ENCODE measurements around the gene APOA1.

Gene APOA1

DNA sequence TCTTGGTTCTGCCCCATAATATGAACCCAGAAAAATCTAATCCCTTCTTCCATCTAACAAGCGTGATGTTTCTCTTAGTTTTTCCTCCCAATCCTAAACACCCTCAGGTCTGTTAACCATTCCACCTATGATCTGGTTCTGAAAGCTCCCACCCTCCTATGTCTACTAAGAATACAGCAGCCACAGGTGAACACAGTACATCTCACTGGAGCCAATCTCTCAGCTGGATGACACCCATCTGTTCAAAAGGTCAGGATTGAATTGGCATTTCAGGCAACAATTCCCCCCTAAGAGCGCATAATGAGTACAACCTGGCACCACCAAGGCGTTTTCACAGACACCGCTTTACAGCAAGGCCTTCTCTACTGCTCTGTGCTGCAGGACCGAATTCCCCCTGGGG, 19.0 kb upstream of the APOA1 start:
- Histone ChIP-seq H3K4me3 (ENCODE audit: low read depth in 1 of 2, low read length in 2 of 2) (no peak overlapping the region), H3K27ac (ENCODE audit: low read length) (no peak overlapping the region; the same call in 1 of the 2 replicates), H3K4me1 (ENCODE audit: insufficient read depth, low read length) (peaks cover 40% of the 10 kb centered on the region), H2AFZ (ENCODE audit: low read depth, low read length) (no peak overlapping the region), H3K9me3 (ENCODE audit: insufficient read depth, low read length, severe bottlenecking) (no peaks in the 10 kb centered on the region), H3K4me2 (ENCODE audit: insufficient read depth, low read length) (no peak overlapping the region), H3K27me3 (ENCODE audit: insufficient read depth, low read length, poor library complexity) (no peaks in the 10 kb centered on the region), H3K79me2 (ENCODE audit: insufficient read depth, low read length) (no peaks in the 10 kb centered on the region), H4K20me1 (ENCODE audit: insufficient read depth, low read length) (no peaks in the 10 kb centered on the region), H3K36me3 (ENCODE audit: insufficient read depth, low read length) (peaks cover 30% of the 10 kb centered on the region), H3K9ac (ENCODE audit: low read depth, low read length) (no peak overlapping the region)
- ATAC-seq (ENCODE audit: insufficient read depth, low read depth) (no peak), DNase-seq (no peak)
- TF ChIP-seq EZH2 (IDR thresholded peaks at IDR 0.05; ENCODE audit: borderline replicate concordance, low read depth, low read length, severe bottlenecking): no peak
- TF ChIP-seq, protein P1, sequence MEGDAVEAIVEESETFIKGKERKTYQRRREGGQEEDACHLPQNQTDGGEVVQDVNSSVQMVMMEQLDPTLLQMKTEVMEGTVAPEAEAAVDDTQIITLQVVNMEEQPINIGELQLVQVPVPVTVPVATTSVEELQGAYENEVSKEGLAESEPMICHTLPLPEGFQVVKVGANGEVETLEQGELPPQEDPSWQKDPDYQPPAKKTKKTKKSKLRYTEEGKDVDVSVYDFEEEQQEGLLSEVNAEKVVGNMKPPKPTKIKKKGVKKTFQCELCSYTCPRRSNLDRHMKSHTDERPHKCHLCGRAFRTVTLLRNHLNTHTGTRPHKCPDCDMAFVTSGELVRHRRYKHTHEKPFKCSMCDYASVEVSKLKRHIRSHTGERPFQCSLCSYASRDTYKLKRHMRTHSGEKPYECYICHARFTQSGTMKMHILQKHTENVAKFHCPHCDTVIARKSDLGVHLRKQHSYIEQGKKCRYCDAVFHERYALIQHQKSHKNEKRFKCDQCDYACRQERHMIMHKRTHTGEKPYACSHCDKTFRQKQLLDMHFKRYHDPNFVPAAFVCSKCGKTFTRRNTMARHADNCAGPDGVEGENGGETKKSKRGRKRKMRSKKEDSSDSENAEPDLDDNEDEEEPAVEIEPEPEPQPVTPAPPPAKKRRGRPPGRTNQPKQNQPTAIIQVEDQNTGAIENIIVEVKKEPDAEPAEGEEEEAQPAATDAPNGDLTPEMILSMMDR (IDR thresholded peaks at IDR 0.05; ENCODE audit: borderline replicate concordance, extremely low read depth, low read length, poor library complexity, severe bottlenecking): no peak

DNA sequence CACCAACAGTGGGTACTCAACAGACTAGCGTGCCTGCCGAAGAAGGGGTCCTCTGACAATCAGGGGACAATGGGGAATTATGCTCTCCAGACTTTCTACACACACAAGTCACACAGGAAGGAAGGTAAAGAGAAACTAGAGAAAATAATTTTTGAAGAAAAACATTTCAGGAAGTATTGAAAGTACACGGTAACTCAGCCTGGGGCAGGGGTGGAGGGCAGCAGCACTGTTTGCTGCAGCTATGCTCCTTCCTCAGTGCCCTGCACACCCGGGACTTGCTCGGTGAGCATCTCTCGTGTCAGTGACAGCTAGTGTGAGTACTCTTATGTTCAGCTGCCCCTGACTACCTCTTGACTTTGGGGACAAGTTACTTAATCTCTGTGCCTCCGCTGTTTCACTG, 18.0 kb upstream of the APOA1 start:
- Histone ChIP-seq H3K4me3 (ENCODE audit: low read depth in 1 of 2, low read length in 2 of 2) (no peak overlapping the region), H2AFZ (ENCODE audit: low read depth, low read length) (no peak overlapping the region), H3K27ac (ENCODE audit: low read length) (peak overlapping the region; percentile 53), H3K4me1 (ENCODE audit: insufficient read depth, low read length) (peaks cover 50% of the 10 kb centered on the region), H3K9me3 (ENCODE audit: insufficient read depth, low read length, severe bottlenecking) (no peaks in the 10 kb centered on the region), H3K79me2 (ENCODE audit: insufficient read depth, low read length) (no peaks in the 10 kb centered on the region), H3K9ac (ENCODE audit: low read depth, low read length) (no peak overlapping the region), H3K36me3 (ENCODE audit: insufficient read depth, low read length) (peaks cover 21% of the 10 kb centered on the region), H4K20me1 (ENCODE audit: insufficient read depth, low read length) (no peaks in the 10 kb centered on the region), H3K27me3 (ENCODE audit: insufficient read depth, low read length, poor library complexity) (no peaks in the 10 kb centered on the region), H3K4me2 (ENCODE audit: insufficient read depth, low read length) (no peak overlapping the region)
- no peak for ATAC-seq (ENCODE audit: insufficient read depth, low read depth)
- DNase-seq: no peak
- TF ChIP-seq, protein P1 (IDR thresholded peaks at IDR 0.05; ENCODE audit: borderline replicate concordance, extremely low read depth, low read length, poor library complexity, severe bottlenecking): no peak
- TF ChIP-seq EZH2 (IDR thresholded peaks at IDR 0.05; ENCODE audit: borderline replicate concordance, low read depth, low read length, severe bottlenecking): no peak

DNA sequence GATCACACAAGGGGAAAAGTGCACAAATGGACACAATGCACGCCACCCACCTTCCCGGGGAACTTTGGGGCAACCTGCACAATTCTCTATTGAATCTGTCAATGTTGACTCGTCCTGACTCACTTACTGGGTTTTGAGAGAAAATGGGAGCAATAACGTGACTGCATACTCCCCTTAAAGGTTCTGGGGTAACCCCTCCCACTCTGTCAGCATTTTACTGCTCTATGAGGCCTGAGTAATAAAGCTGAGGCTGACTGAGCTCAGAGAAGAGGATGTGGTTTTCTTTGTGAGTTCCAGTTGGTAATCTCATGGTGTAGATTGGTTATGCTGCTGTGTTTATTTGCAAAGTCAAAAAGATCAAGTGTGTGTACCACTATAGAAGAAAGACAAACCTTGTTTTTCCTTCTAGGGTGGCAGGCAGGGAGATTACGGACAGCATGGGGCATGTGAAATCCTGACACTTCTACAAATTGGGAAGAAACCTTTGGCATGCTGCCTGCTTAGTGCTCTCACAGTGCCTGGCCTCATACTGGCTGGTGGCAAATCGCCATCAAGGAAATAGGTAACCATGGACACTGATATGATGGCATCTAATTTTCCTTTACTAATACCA, 16.1 kb upstream of the APOA1 start:
- Histone ChIP-seq H3K9me3 (ENCODE audit: insufficient read depth, low read length, severe bottlenecking) (no peaks in the 10 kb centered on the region), H3K79me2 (ENCODE audit: insufficient read depth, low read length) (no peaks in the 10 kb centered on the region), H3K36me3 (ENCODE audit: insufficient read depth, low read length) (peaks cover 22% of the 10 kb centered on the region), H4K20me1 (ENCODE audit: insufficient read depth, low read length) (no peaks in the 10 kb centered on the region), H3K4me2 (ENCODE audit: insufficient read depth, low read length) (peak overlapping the region; percentile 62), H2AFZ (ENCODE audit: low read depth, low read length) (peak overlapping the region; percentile 49), H3K4me1 (ENCODE audit: insufficient read depth, low read length) (peaks cover 60% of the 10 kb centered on the region), H3K9ac (ENCODE audit: low read depth, low read length) (peak overlapping the region; percentile 47), H3K27ac (ENCODE audit: low read length) (peak overlapping the region; percentile 91), H3K27me3 (ENCODE audit: insufficient read depth, low read length, poor library complexity) (no peaks in the 10 kb centered on the region), H3K4me3 (ENCODE audit: low read depth in 1 of 2, low read length in 2 of 2) (peak overlapping the region in 1 of 2 experiments; percentile 34; a peak in 2 of 4 replicates)
- ATAC-seq (ENCODE audit: insufficient read depth, low read depth): peak; percentile 90
- TF ChIP-seq, protein P1 (IDR thresholded peaks at IDR 0.05; ENCODE audit: borderline replicate concordance, extremely low read depth, low read length, poor library complexity, severe bottlenecking): no peak
- no peak for TF ChIP-seq EZH2 (IDR thresholded peaks at IDR 0.05; ENCODE audit: borderline replicate concordance, low read depth, low read length, severe bottlenecking)
- DNase-seq: peak; percentile 83
